A549 (cell line): ENCODE results near the gene TCEA3. TPM values are rescaled to one million over a fixed set of nuclear protein-coding genes. Genes with fewer than 3 reads are reported as not detected.

Source experiments
- ATAC-seq, 2 experiments: fragments of 200-7000 bp in 1 of 2; fragments of >200 bp in 1 of 2; cut with Nextera tagmentation in 1 of 2; cut with Tn5 transposase in 1 of 2; 3 replicates each; pipeline versions ENCODE4 v1.8.0 to v1.9.1; 2018 to 2020; ENCODE audit warnings: mild to moderate bottlenecking in 1 of 2, moderate library complexity in 1 of 2
- CTCF ChIA-PET: fragments of 300-600 bp; sonication (Branson Sonifier 250); formaldehyde crosslinking; extraction: SDS; loops from one replicate; lab custom pipeline; 2021; ENCODE audit warnings: antibody characterized with exemption, inconsistent platforms; lab: Yijun Ruan, JAX
- POLR2A ChIA-PET: fragments of 350-600 bp; formaldehyde crosslinking; extraction: SDS; loops from one replicate; lab custom pipeline; 2021; ENCODE audit warnings: antibody characterized with exemption, inconsistent platforms; lab: Yijun Ruan, JAX
- DNase-seq, 2 experiments: peaks; one replicate each; pipeline versions ENCODE4 v3.0.0 to v3.0.0-alpha.2; 2011 to 2016; ENCODE audit warnings: low read depth in 1 of 2, low spot score in 1 of 2
- FAIRE-seq: peaks from 2 replicates; lab custom pipeline; 2011; peaks lifted over from hg19 to GRCh38; lab: Jason Lieb, UNC
- H3K27ac ChIP-seq, 2 experiments: fragments of >200 bp; sonication (Bioruptor Twin); formaldehyde crosslinking; 3 replicates each; pipeline ENCODE4 v1.5.1; 2016 to 2017
- H3K4me1 ChIP-seq: fragments of >200 bp; sonication (Bioruptor Twin); formaldehyde crosslinking; 3 replicates; pipeline ENCODE4 v1.6.1; 2016
- H3K4me2 ChIP-seq: fragments of >200 bp; sonication (Bioruptor Twin); formaldehyde crosslinking; 3 replicates; pipeline ENCODE4 v1.6.1; 2016
- H3K4me3 ChIP-seq: fragments of >200 bp; sonication (Bioruptor Twin); formaldehyde crosslinking; 3 replicates; pipeline ENCODE4 v1.5.1; 2016
- H3K9me3 ChIP-seq: fragments of >200 bp; sonication (Bioruptor Twin); formaldehyde crosslinking; 3 replicates; pipeline ENCODE4 v1.6.1; 2016
- BHLHE40 ChIP-seq: IDR thresholded peaks from 2 replicates; pipeline ENCODE4 v1.6.1; 2012; ENCODE audit warnings: low read depth, low read length, inconsistent platforms
- CBX8 ChIP-seq: fragments of 200-600 bp; sonication (generic); IDR thresholded peaks from 2 replicates; pipeline ENCODE4 v1.6.1; 2016
- CHD4 ChIP-seq: fragments of 200-600 bp; sonication (generic); IDR thresholded peaks from 2 replicates; pipeline ENCODE4 v1.6.1; 2016; ENCODE audit warnings: antibody characterized with exemption, mild to moderate bottlenecking, borderline replicate concordance
- CTCF ChIP-seq: fragments of >200 bp; sonication (Bioruptor Twin); formaldehyde crosslinking; IDR thresholded peaks from 3 replicates; pipeline ENCODE4 v1.5.1; 2016
- E2F6 ChIP-seq: IDR thresholded peaks from 2 replicates; pipeline ENCODE4 v1.6.1; 2012; ENCODE audit warnings: low read depth, borderline replicate concordance
- FOSL2 ChIP-seq, 2 experiments: fragments of 450-650 bp in 1 of 2; fragments of >200 bp in 1 of 2; sonication (Bioruptor Twin) in 1 of 2; formaldehyde crosslinking; IDR thresholded peaks; 2 replicates each; pipeline versions ENCODE4 v1.5.0 to v1.6.1; 2016 to 2020; ENCODE audit warnings: mild to moderate bottlenecking in 1 of 2, moderate library complexity in 1 of 2
- GATA3 ChIP-seq: IDR thresholded peaks from 2 replicates; pipeline ENCODE4 v1.6.1; 2012; ENCODE audit warnings: borderline replicate concordance
- HDAC2 ChIP-seq: fragments of 200-600 bp; sonication (generic); IDR thresholded peaks from 2 replicates; pipeline ENCODE4 v1.6.1; 2016
- HOXA7 ChIP-seq: fragments of 250-450 bp; sonication (Bioruptor Pico); IDR thresholded peaks from 2 replicates; pipeline ENCODE4 v1.5.0; 2020; ENCODE audit warnings: mild to moderate bottlenecking, moderate library complexity
- HOXB5 ChIP-seq: fragments of 250-450 bp; sonication (Bioruptor Pico); IDR thresholded peaks from 2 replicates; pipeline ENCODE4 v1.5.0; 2020; ENCODE audit warnings: mild to moderate bottlenecking, moderate library complexity
- JUN ChIP-seq, 2 experiments: fragments of >200 bp; sonication (Bioruptor Twin); formaldehyde crosslinking; IDR thresholded peaks; 2 replicates in 1 of 2; 3 replicates in 1 of 2; pipeline ENCODE4 v1.6.1; 2016 to 2017
- JUNB ChIP-seq: fragments of >200 bp; sonication (Bioruptor Twin); formaldehyde crosslinking; IDR thresholded peaks from 2 replicates; pipeline ENCODE4 v1.6.1; 2016
- KDM1A ChIP-seq: fragments of 200-600 bp; sonication (generic); IDR thresholded peaks from 2 replicates; pipeline ENCODE4 v1.6.1; 2016; ENCODE audit warnings: low read depth, mild to moderate bottlenecking
- KDM5A ChIP-seq: fragments of 200-600 bp; sonication (generic); IDR thresholded peaks from 2 replicates; pipeline ENCODE4 v1.6.1; 2016; ENCODE audit warnings: antibody characterized with exemption, mild to moderate bottlenecking
- MAFK ChIP-seq: fragments of 450-650 bp; IDR thresholded peaks from 2 replicates; pipeline ENCODE4 v1.6.1; 2014; ENCODE audit not compliant: partially characterized antibody
- MYC ChIP-seq: IDR thresholded peaks from 2 replicates; pipeline ENCODE4 v1.6.1; 2012; ENCODE audit warnings: mild to moderate bottlenecking, inconsistent platforms, low read length, improper control_type of control experiment, borderline replicate concordance
- NPAS2 ChIP-seq: fragments of 250-450 bp; sonication (Bioruptor Pico); IDR thresholded peaks from 2 replicates; pipeline ENCODE4 v1.8.0; 2022; ENCODE audit warnings: mild to moderate bottlenecking, moderate library complexity, borderline replicate concordance
- POLR2AphosphoS2 ChIP-seq: conservative IDR thresholded peaks from 2 replicates; pipeline ENCODE4 v1.6.1; 2012; ENCODE audit warnings: low read length, improper control_type of control experiment, inconsistent platforms
- RARB ChIP-seq: fragments of 250-450 bp; sonication (Bioruptor Pico); IDR thresholded peaks from 2 replicates; pipeline ENCODE4 v1.8.0; 2021; ENCODE audit warnings: mild to moderate bottlenecking, moderate library complexity
- RFX5 ChIP-seq: fragments of 450-650 bp; IDR thresholded peaks from 2 replicates; pipeline ENCODE4 v1.7.1; 2014; ENCODE audit warnings: antibody characterized with exemption, mild to moderate bottlenecking, moderate library complexity
- SREBF2 ChIP-seq: fragments of 450-650 bp; IDR thresholded peaks from 2 replicates; pipeline ENCODE4 v1.6.1; 2014; ENCODE audit warnings: mild to moderate bottlenecking, moderate library complexity
- WGBS: methylation state at CpG from one replicate; pipeline ENCODE4 v1.1.6; 2017; ENCODE audit errors: missing lambda C conversion rate; 5-methylcytosine and 5-hydroxymethylcytosine counted together
- polyA plus RNA-seq, 4 experiments: library from polyadenylated mRNA; depleted of rRNA in 3 of 4; stranded (reverse); fragments of >200 nt; fragmentation: RNase III in 1 of 4; extraction: RNeasy Plus Mini Kit Qiagen cat#74134 plus additional on column Dnase treatment in 1 of 4; gene quantifications; 2 replicates in 3 of 4; 3 replicates in 1 of 4; pipeline ENCODE4 v1.2.3, GENCODE V29; 2011 to 2017
- TF ChIP-seq, protein P1 (sequence below): IDR thresholded peaks from 2 replicates; pipeline ENCODE4 v1.6.1; 2012
- TF ChIP-seq, protein P2 (sequence below): fragments of 450-650 bp; IDR thresholded peaks from 2 replicates; pipeline ENCODE4 v1.6.1; 2014; ENCODE audit warnings: antibody characterized with exemption
- TF ChIP-seq, protein P3 (sequence below): fragments of >200 bp; sonication (Bioruptor Twin); formaldehyde crosslinking; IDR thresholded peaks from 3 replicates; pipeline ENCODE4 v1.6.1; 2016

The TCEA3 gene
- polyA plus RNA-seq, 2 of the 4 experiments (the other 2 are of a cell fraction), result 0.58 TPM

GRCh38 chr1:23461050-23461449, 36.5 kb upstream of the TCEA3 start:
- WGBS, result 67% methylated on average over 3 of the region's 3 CpGs
- no peak overlapping the region for H3K27ac ChIP-seq
- DNase-seq (no peak), FAIRE-seq (no peak), ATAC-seq (no peak)
- ChIA-PET CTCF (interaction anchor here (1.1 to 1.2 kb wide), 2 partner anchors 14 to 36 kb away, joined by 3 to 5 read pairs; no protein-coding TSS in a partner anchor), POLR2A (no interaction called here)
- no peak overlapping the region for H3K4me3 ChIP-seq
- no peak for TF ChIP-seq HDAC2
- no peak for TF ChIP-seq BHLHE40
- TF ChIP-seq GATA3, result no peak
- no peaks in the 10 kb centered on the region for H3K9me3 ChIP-seq
- H3K4me2 ChIP-seq, result no peak overlapping the region
- no peaks in the 10 kb centered on the region for H3K4me1 ChIP-seq

DNA sequence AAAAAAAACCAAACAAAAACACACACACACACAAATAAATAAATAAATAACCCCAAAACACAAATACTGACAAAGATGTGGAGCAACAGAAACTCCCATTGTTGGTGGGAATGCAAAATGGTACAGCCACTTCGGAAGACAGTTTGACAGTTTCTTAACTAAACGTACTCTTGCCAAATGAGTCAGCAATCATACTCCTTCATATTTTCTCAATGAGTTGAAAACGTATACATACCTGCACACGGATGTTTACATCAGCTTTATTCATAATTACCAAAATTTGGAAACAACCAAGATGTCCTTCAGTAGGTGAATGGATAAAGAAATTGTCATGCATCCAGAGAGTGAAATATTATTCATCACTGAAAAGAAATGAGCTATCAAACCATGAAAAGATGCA, 36.0 kb upstream of the TCEA3 start:
- CTCF ChIA-PET, result interaction anchor here (0.6 to 1.1 kb wide), 2 partner anchors 15 to 23 kb away, joined by 3 read pairs; no protein-coding TSS in a partner anchor
- H3K4me1 ChIP-seq, result no peaks in the 10 kb centered on the region
- H3K9me3 ChIP-seq, result no peaks in the 10 kb centered on the region
- no peak for FAIRE-seq
- H3K4me3 ChIP-seq, result no peak overlapping the region
- H3K4me2 ChIP-seq, result no peak overlapping the region
- whole genome bisulfite sequencing, result 65% methylated on average over 4 of the region's 4 CpGs
- TF ChIP-seq JUNB (no peak), HOXA7 (CRISPR knock-in tag) (no peak), JUN (IDR thresholded peaks at IDR 0.05) (no peak), CHD4 (no peak), KDM5A (no peak), SREBF2 (no peak), HOXB5 (no peak), RFX5 (no peak), POLR2AphosphoS2 (no peak), MYC (no peak), FOSL2 (IDR thresholded peaks at IDR 0.05) (no peak), FOSL2 (CRISPR knock-in tag; IDR thresholded peaks at IDR 0.05) (no peak), RARB (no peak), KDM1A (no peak), NPAS2 (CRISPR knock-in tag) (no peak)
- TF ChIP-seq, protein P1, sequence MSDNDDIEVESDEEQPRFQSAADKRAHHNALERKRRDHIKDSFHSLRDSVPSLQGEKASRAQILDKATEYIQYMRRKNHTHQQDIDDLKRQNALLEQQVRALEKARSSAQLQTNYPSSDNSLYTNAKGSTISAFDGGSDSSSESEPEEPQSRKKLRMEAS, result no peak
- TF ChIP-seq, all 56 proteins: peak for 0
- POLR2A ChIA-PET, result interaction anchor here (0.7 kb wide), 1 partner anchor 83 kb away, joined by 9 read pairs; no protein-coding TSS in a partner anchor
- H3K27ac ChIP-seq, result no peak overlapping the region
- DNase-seq, result no peak
- ATAC-seq, result no peak

GRCh38 chr1:23459338-23459757, 34.8 kb upstream of the TCEA3 start:
- no peak for ATAC-seq
- POLR2A ChIA-PET, result no interaction called here
- WGBS, result 72% methylated on average over 2 of the region's 2 CpGs
- no peak for DNase-seq
- Histone ChIP-seq H3K9me3 (no peaks in the 10 kb centered on the region), H3K4me1 (no peaks in the 10 kb centered on the region), H3K4me2 (no peak overlapping the region), H3K4me3 (no peak overlapping the region), H3K27ac (no peak overlapping the region)
- CTCF ChIA-PET, result interaction anchor here (1.0 to 1.6 kb wide), 2 partner anchors 10 to 12 kb away, joined by 3 to 5 read pairs; no protein-coding TSS in a partner anchor
- TF ChIP-seq CBX8, result no peak
- no peak for TF ChIP-seq CTCF
- TF ChIP-seq, protein P2, sequence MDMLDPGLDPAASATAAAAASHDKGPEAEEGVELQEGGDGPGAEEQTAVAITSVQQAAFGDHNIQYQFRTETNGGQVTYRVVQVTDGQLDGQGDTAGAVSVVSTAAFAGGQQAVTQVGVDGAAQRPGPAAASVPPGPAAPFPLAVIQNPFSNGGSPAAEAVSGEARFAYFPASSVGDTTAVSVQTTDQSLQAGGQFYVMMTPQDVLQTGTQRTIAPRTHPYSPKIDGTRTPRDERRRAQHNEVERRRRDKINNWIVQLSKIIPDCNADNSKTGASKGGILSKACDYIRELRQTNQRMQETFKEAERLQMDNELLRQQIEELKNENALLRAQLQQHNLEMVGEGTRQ, result 0 out of 2 replicates have a peak, but pooled peaks have one; percentile 9
- no peak for TF ChIP-seq RFX5
- TF ChIP-seq, protein P3, sequence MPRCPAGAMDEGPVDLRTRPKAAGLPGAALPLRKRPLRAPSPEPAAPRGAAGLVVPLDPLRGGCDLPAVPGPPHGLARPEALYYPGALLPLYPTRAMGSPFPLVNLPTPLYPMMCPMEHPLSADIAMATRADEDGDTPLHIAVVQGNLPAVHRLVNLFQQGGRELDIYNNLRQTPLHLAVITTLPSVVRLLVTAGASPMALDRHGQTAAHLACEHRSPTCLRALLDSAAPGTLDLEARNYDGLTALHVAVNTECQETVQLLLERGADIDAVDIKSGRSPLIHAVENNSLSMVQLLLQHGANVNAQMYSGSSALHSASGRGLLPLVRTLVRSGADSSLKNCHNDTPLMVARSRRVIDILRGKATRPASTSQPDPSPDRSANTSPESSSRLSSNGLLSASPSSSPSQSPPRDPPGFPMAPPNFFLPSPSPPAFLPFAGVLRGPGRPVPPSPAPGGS, result no peak
- TF ChIP-seq E2F6, result no peak
- no peak for TF ChIP-seq MYC
- TF ChIP-seq MAFK, result no peak
- no peak for FAIRE-seq
